Stimulated activated CD8-positive, alpha-beta memory T cell treated with anti-CD3 and anti-CD28 coated beads, Interleukin-2, amount 100 ng/mL, for 48 hours (primary cell): ENCODE measurements around the gene AFAP1L1.

Source experiments
- DNase-seq, 2 donors: peaks; one replicate each; pipeline ENCODE4 v3.0.0-alpha.2; 2020; ENCODE audit warnings: low read depth in 2 of 2

The AFAP1L1 gene

DNA sequence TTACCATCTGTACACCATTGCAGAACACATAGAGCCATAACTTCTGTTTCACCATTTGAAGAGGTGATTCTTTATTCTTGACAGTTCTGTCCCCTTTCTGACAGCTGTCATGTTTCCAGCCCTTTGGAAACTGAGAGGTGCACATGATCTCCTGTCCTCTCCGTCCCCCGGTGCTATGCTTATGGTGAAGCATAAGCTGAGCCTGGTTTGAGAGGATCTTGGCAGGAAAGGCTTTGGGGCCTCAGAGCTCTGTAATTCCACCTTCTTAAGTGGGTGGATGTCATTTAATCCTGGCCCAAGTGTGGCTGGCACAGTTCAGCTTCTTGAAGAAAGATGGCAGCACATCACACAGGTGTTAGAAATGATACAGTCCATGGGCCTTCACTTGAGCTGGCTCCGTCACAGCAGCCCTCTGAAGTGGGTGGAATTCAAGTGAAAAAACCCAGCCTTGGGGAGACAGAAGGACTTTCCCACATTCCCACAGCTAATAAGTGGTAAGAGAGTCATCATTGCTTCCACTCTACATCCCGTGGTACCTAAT, 43.0 kb downstream of the AFAP1L1 start:
- no peak for DNase-seq

GRCh38 chr5:149315753-149316152, 44.1 kb downstream of the AFAP1L1 start:
- DNase-seq: no peak

DNA sequence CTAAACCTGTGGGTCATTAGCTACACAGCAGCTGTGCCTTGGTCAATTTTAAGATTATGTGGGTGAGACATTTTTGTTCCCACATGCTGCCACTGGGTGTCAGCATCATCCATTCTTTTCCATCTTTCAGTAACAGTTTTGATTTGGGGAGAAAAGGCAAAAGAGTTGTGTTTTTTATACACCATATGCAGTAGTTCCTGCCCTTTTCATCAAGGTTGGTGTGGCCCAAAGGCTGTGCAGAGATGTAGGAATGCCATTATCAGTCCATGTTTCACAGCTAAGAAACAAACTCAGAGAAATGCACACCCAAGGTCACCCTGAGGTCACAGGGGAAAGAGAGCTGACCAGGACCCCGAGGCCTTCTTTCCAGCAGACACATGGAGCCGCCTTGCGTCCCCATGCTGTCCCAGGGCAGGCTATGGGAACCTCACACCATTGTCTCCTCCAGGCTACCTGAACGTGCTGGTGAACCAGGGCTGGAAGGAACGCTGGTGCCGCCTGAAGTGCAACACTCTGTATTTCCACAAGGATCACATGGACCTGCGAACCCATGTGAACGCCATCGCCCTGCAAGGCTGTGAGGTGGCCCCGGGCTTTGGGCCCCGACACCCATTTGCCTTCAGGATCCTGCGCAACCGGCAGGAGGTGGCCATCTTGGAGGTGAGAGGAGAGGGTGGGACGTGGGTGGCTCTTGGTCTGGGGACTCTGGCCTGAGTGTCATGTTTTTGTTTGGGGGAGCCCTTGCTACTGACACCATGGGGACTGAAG, 45.8 kb downstream of the AFAP1L1 start:
- DNase-seq: no peak

DNA sequence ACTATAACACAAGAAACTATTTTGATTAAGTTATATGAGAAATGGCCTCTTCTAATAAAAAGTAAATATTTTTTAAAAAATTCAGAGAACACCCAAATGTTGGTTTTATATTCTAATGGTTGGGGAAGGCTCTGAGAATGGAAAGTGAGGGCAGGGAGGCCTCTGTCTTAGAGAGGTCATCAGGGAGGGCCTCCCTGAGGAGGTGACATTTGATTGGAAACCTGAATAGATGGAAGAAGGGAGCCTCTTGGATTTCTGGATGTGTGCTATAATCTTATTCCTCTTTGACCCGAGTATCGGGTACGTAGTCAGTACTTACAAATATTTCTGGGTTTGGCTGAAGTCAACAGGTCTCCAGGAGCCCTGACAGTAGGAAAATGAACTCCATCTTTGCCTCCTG, 47.5 kb downstream of the AFAP1L1 start:
- no peak for DNase-seq

DNA sequence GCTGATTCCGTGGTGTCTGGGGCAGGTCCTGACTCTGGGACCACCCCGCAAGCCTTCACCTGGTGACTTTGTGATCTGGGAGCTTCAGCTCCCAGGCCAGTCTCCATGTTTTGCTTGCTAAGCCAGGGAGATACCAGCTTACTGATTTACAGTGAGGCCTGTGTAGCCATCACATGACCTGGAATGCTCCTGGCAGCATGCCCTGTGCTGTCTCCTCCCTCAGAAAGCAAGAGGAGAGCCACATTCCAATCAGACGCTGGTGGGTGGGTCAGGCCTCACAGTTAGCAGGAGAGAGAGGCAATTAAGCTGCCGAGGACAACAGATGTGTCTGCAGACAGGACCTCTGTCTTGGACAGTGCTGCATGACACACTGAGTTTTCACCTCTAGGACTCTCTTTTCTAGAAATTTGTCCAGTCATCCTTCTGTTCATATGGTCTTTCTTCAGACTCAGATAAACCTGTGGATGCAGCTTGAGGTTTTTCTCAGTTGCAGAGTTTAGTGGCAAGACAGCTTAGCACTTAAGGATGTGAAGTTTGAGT, 49.2 kb downstream of the AFAP1L1 start:
- DNase-seq: no peak

- no peak for DNase-seq
Measured at GRCh38 chr5:149322518-149322917, 50.9 kb downstream of the AFAP1L1 start.

DNA sequence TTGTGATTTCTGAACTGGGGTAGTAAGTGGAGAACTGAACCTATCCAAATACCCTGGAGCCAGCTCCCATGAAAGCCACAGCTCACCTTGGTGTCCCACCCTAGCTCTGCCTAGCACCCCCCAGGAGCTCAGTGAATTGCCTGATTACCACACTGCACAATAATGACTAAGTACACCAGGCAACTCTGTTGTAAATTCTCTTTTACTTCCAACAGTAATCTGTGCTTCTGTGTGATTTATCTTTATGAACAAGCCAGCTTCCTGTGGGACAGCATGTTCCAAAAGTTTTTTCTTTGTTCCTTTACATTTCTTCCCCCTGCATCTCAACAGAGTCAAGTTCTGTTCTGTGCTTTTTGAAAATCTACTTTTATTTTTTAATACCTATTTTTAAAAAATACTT, 51.6 kb downstream of the AFAP1L1 start:
- no peak for DNase-seq

DNA sequence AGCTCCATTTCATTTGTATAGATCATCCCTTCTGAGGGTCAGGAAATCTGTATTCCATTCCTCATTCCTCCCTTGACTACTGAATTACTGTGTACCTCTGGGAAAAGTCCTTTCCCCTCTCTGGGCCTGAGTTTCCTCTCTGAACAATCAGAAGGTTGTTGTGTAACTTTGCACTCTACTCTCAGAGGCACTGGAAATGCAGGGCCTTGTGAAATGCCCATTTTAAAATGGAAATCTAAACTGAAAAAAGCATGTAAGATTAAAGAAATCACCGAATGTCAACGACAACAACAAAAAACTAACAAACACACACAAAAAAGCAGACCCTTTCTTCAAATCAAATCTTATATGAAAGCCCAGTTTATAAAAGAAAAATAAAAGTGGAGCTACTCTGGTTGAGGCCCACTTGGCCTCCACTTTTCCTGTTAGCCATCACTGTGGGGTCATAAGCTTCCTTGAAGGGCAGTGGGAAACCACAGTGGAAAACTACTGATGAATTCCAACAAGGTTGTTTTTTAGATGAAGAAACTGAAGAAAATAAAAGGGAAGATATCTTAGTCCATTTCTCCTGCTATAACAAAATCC, 52.1 kb downstream of the AFAP1L1 start:
- DNase-seq: no peak

DNA sequence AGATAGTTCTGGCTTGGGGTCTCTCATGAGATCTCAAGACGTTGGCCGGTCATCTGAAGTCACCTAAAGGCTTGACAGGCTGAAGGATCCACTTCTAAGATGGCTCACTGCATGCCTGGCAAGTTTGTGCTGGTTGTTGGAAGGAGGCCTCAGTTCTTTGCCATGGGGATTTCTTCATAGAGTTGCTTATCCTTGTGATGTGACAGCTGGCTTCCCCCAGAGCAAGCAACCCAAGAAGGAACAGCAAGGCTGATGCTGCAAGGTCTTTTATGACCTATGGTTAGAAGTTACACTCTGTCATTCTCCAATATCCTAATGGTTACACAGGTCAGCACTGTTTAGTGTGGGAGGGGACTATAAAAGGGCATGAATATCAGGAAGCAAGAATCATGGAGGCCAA, 53.0 kb downstream of the AFAP1L1 start:
- DNase-seq: no peak

DNA sequence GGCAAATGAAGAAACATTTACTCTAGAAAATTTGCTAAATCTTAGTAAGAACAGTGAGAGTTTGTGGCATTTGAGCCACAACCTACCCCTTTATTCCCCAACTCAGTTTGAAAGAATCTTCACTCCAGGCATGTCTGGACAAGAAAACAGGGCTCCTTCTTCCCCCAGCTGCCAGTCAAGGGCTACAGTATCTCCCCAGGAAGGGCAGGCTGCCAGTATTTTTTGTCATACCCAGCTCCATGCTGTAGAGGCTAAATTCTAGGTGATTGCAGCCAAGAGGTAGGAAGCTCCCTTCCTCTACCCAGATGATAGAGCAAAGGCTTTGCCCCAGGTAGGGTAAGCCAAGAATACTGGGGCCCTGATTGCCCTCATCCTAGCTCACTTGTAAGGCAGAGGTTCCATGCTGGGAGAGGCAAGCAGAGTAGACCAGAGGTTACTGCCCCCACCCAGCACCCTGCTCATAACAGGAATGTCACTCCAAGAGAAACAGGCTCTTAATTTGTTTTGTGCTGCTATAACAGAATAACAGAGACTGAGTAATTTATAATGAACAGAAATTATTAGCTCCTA, 53.6 kb downstream of the AFAP1L1 start:
- DNase-seq: no peak

GRCh38 chr5:149325894-149326293, 54.2 kb downstream of the AFAP1L1 start:
- DNase-seq: no peak

- no peak for DNase-seq
Measured at GRCh38 chr5:149326611-149327010, 55.0 kb downstream of the AFAP1L1 start.

GRCh38 chr5:149328177-149328576, 56.5 kb downstream of the AFAP1L1 start:
- DNase-seq: no peak

DNA sequence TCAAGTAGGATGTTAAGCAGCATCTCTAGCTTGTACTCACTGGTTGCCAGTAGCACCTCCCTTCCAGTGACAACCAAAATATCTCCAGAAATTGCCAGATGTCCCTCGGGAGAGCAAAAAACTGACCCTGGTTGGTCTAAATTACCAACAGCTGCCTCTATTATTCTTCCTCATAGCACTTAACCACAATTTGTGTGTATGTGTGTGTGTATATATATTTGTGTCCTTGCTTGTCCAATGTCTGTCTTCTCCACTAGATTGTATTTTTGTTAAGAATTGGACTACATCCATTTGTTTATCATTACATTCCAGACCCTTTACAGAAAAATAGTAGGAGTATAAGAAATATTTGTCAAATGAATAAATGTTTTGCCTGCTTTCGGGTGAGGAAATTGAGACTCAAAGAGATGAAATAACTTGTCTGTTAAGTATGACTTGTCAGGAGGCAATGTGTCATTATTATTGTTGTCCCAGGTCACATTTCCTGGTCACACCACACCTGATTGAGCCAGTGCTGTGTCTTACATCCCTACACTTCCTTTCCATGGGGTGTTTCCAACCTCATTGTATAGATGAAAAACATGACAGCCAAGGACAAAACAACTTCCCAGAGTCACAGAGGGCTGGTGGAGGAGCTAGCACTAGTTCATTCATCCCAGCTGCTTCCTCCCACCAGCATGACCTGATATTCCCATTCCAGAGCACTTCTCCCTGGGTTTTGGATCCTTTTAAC, 62.2 kb downstream of the AFAP1L1 start:
- DNase-seq: no peak

GRCh38 chr5:149337736-149338135, 66.1 kb downstream of the AFAP1L1 start:
- no peak for DNase-seq

DNA sequence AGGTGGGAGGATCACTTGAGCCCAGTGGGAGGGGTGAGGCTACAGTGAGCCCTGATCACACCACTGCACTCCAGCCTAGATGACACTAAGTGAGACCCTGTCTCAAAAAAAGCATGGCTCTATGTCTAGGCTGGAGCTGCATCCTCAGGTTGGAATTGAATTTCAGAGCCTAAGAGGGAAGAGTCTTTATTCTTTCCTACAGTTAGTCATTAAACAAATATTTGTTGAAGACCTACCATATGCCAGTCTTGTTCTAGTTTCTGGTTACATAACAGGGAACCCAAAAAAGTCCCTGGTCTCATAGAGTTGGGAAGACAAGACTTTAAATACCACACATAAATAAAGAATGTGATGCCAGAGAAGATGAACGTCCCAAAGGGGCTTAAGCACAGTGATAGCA, 66.7 kb downstream of the AFAP1L1 start:
- no peak for DNase-seq

GRCh38 chr5:149340920-149341319, 69.3 kb downstream of the AFAP1L1 start:
- no peak for DNase-seq

- DNase-seq: no peak
Measured at GRCh38 chr5:149341876-149342275, 70.2 kb downstream of the AFAP1L1 start.

GRCh38 chr5:149344151-149344550, 72.5 kb downstream of the AFAP1L1 start:
- DNase-seq: no peak

- peak; percentile 88 to 93 for DNase-seq
Measured at GRCh38 chr5:149345147-149345891, 73.7 kb downstream of the AFAP1L1 start, which contains the start of gene GRPEL2. GRPEL2 (plus strand) TSS chr5:149345499; CDS start chr5:149345540, 41 bp downstream.

GRCh38 chr5:149345892-149346222, 74.2 kb downstream of the AFAP1L1 start:
- DNase-seq: no peak
